Activated T-cell treated with anti-CD3 and anti-CD28 coated beads, Interleukin-2, amount 50 U/mL, for 72 hours (primary cell): ENCODE results near the gene PDE1A. TPM values are rescaled to one million over a fixed set of nuclear protein-coding genes. Genes with fewer than 3 reads are reported as not detected.

ENCODE experiments used
- ATAC-seq, 2 donors: fragments of 150-1000 bp; cut with Tn5 transposase; replicated peaks in 1 of 2; 2 replicates each; pipeline ENCODE4 v1.10.0; 2021; ENCODE audit warnings: moderate library complexity in 2 of 2, mild to moderate bottlenecking in 1 of 2
- DNase-seq, 2 donors: peaks; one replicate each; pipeline ENCODE4 v3.0.0; 2021 to 2022; ENCODE audit warnings: mixed read lengths in 1 of 2
- H3K27ac Mint-ChIP-seq: one replicate; pipeline ENCODE4 v1.8.0; 2022; ENCODE audit warnings: mild to moderate bottlenecking, moderate library complexity, mixed read lengths
- H3K27me3 Mint-ChIP-seq: one replicate; pipeline ENCODE4 v1.8.0; 2022; ENCODE audit warnings: low read depth, mixed read lengths
- H3K36me3 Mint-ChIP-seq, 2 donors: one replicate each; pipeline ENCODE4 v1.8.0; 2022; ENCODE audit warnings: mixed read lengths in 2 of 2, mild to moderate bottlenecking in 1 of 2; ENCODE audit not compliant: insufficient read depth in 2 of 2
- H3K4me1 Mint-ChIP-seq: one replicate; pipeline ENCODE4 v1.8.0; 2022; ENCODE audit warnings: low read depth, mixed read lengths
- H3K4me3 Mint-ChIP-seq, 2 donors: one replicate each; pipeline ENCODE4 v1.8.0; 2022; ENCODE audit warnings: mild to moderate bottlenecking in 2 of 2, mixed read lengths in 2 of 2, moderate library complexity in 2 of 2
- H3K9me3 Mint-ChIP-seq, 2 donors: one replicate each; pipeline ENCODE4 v1.8.0; 2022; ENCODE audit warnings: mixed read lengths in 2 of 2
- total RNA-seq, 2 donors: library from RNA; stranded (reverse); gene quantifications; one replicate each; pipeline ENCODE4 v1.2.3, GENCODE V29; 2022

PDE1A gene
- total RNA-seq, 2 donors from 2014 or later: not detected

DNA sequence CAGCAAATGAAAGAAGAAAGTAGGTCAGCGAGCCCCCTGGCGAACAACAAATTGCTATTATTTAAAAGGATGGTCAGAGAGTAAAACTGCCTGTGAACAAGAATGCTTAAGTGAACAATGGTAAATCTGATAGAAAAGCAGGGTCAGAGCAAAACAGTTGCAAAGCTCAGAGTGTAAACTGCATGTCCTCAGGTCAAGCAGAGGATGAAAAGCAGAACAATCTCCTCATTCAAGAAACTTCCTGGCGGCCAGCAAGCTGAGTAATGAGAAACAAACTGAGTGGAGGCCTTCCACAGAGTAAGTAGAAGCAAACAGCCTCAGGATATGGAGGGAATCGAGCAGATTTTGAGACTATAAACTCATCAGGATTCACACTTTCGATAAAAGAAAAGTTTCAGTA, 323.3 kb downstream of the PDE1A start:
- ATAC-seq (no peak), DNase-seq (no peak)
- Mint-ChIP-seq H3K27ac (no peak overlapping the region), H3K9me3 (no peaks in the 10 kb centered on the region), H3K4me3 (no peak overlapping the region), H3K36me3 (no peaks in the 10 kb centered on the region), H3K27me3 (no peaks in the 10 kb centered on the region), H3K4me1 (no peaks in the 10 kb centered on the region)

DNA sequence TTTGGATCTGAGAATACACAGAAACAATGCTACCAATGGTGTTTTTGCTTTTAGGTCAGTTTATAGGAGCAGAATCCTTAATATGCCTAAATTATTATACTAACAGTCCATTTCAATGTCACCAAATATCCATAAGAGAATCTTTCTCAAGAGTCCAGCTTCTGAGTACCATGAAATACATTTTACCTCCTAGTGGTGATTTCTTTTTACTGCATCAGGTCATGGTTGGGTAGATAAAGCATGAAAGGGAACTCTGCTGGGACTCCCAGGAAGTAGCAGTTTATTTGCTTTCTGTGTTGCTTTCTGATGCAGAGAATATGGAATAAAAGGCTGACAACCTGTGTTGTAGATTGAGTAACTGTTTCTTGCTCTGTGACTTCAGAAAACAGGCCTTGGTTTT, 325.6 kb downstream of the PDE1A start:
- H3K27ac Mint-ChIP-seq: no peak overlapping the region
- H3K4me1 Mint-ChIP-seq: no peaks in the 10 kb centered on the region
- no peaks in the 10 kb centered on the region for H3K9me3 Mint-ChIP-seq
- DNase-seq (no peak), ATAC-seq (no peak)
- H3K36me3 Mint-ChIP-seq: no peaks in the 10 kb centered on the region
- H3K27me3 Mint-ChIP-seq: no peaks in the 10 kb centered on the region
- no peak overlapping the region for H3K4me3 Mint-ChIP-seq

DNA sequence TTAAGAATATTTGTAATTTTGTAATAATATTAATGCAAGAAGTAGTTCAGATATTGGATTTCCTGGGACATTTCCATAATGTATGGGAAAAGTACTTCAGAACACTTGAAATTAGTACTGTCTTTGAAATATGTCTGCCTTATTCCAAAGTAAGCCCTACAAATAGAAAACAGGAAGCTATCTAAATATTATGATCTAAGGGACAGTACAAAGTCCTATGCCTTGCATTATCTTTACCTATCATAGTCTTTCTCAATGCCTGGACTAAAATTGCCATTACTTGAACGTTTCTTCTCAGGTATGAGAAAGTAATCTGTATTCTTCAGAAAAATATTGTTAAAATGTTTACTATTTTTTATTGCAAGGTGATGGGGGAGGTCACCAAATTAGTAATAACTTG, 328.2 kb downstream of the PDE1A start:
- H3K4me3 Mint-ChIP-seq: no peak overlapping the region
- H3K27me3 Mint-ChIP-seq: no peaks in the 10 kb centered on the region
- ATAC-seq: no peak
- no peak for DNase-seq
- H3K4me1 Mint-ChIP-seq: no peaks in the 10 kb centered on the region
- H3K9me3 Mint-ChIP-seq: no peaks in the 10 kb centered on the region
- no peak overlapping the region for H3K27ac Mint-ChIP-seq
- H3K36me3 Mint-ChIP-seq: no peaks in the 10 kb centered on the region

DNA sequence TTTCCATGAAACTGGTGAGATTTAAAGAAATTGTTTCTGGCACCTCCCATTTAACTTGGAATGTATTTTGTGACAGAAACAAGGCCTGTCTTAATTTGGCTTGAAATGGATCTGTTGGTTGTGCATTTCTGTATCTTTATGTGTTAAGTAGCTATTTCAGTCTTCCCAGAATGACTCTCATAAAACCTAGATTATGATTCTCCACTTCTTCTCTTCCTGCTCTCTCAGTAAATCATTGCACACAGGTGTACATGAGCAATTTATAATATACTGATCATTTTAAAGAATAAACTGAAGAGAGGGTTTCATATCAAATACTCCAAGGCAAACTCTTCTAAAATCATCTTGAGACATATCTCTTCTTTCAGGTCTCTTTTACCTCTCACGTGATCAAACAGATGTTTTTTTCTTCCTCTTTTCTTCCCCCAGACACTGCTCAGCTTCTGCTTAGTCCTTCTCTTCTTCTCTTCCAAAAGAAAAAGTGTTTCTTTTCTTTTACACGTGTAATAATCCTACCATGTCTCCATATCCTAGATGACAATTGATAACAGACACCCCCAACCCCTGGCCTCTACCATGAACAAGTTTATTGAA, 329.2 kb downstream of the PDE1A start:
- no peaks in the 10 kb centered on the region for H3K27me3 Mint-ChIP-seq
- no peak for DNase-seq
- H3K27ac Mint-ChIP-seq: peak overlapping the region; percentile 23
- H3K36me3 Mint-ChIP-seq: no peaks in the 10 kb centered on the region
- H3K4me3 Mint-ChIP-seq: no peak overlapping the region
- no peak for ATAC-seq
- H3K4me1 Mint-ChIP-seq: no peaks in the 10 kb centered on the region
- H3K9me3 Mint-ChIP-seq: no peaks in the 10 kb centered on the region

DNA sequence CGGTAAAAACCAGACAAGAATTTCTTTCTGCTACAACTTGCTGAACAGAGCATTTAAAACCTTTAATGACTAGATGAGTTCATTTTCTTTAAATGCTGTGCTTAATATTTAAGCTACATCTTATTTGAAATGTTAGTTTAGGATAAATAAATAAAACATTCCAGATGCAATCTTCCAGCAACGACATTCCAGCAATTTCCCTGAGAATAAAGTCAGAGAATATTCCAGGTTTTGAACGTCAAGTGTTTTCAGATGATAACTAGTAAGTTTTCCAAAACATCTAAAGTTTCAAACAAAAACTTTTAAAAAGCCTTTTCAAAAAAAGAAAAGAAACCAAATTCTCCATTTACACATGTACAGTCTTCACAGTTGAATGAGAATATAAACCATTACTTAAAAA, 336.4 kb downstream of the PDE1A start:
- no peaks in the 10 kb centered on the region for H3K36me3 Mint-ChIP-seq
- ATAC-seq (no peak), DNase-seq (no peak)
- no peak overlapping the region for H3K4me3 Mint-ChIP-seq
- H3K9me3 Mint-ChIP-seq: no peaks in the 10 kb centered on the region
- H3K27ac Mint-ChIP-seq: no peak overlapping the region
- no peaks in the 10 kb centered on the region for H3K4me1 Mint-ChIP-seq
- H3K27me3 Mint-ChIP-seq: no peaks in the 10 kb centered on the region
